Keratinocyte (primary cell): ENCODE data around the gene CRYL1. TPM values are rescaled to one million over a fixed set of nuclear protein-coding genes. Genes with fewer than 3 reads are reported as not detected.

Experiments used
- DNase-seq: peaks from one replicate; pipeline ENCODE4 v3.0.0-alpha.2; 2011; ENCODE audit warnings: low read depth, missing footprints, low spot score
- FAIRE-seq: peaks from 2 replicates; lab custom pipeline; 2011; peaks lifted over from hg19 to GRCh38; lab: Jason Lieb, UNC
- H2AFZ ChIP-seq: 2 replicates; pipeline ENCODE4 v1.6.0; 2012; ENCODE audit warnings: low read length, control low read depth, inconsistent platforms; ENCODE audit not compliant: control insufficient read depth
- H3K27ac ChIP-seq: 2 replicates; pipeline ENCODE4 v1.5.1; 2011; ENCODE audit warnings: low read length; ENCODE audit not compliant: control insufficient read depth, insufficient read depth
- H3K27me3 ChIP-seq: 3 replicates; pipeline ENCODE4 v1.6.0; 2011; ENCODE audit warnings: low read length; ENCODE audit not compliant: control insufficient read depth, insufficient read depth; ENCODE audit errors: extremely low read depth
- H3K36me3 ChIP-seq, 2 experiments: 2 replicates in 1 of 2; 3 replicates in 1 of 2; pipeline ENCODE4 v1.5.1; 2011; ENCODE audit warnings: low read length in 2 of 2, mild to moderate bottlenecking in 1 of 2; ENCODE audit not compliant: control insufficient read depth in 2 of 2, insufficient read depth in 2 of 2; ENCODE audit errors: extremely low read depth in 1 of 2
- H3K4me1 ChIP-seq: 3 replicates; pipeline ENCODE4 v1.5.1; 2011; ENCODE audit warnings: low read length; ENCODE audit not compliant: control insufficient read depth, insufficient read depth; ENCODE audit errors: extremely low read depth
- H3K4me2 ChIP-seq: 3 replicates; pipeline ENCODE4 v1.6.0; 2011; ENCODE audit warnings: low read depth, low read length; ENCODE audit not compliant: control insufficient read depth, insufficient read depth; ENCODE audit errors: extremely low read depth
- H3K4me3 ChIP-seq, 3 experiments: fragments of 200-600 bp in 1 of 3; sonication (generic) in 1 of 3; 2 replicates in 2 of 3; 3 replicates in 1 of 3; pipeline ENCODE4 v1.5.1; 2011 to 2016; ENCODE audit warnings: low read length in 3 of 3, mild to moderate bottlenecking in 3 of 3, control low read depth in 2 of 3, inconsistent platforms in 1 of 3, low read depth in 1 of 3, mixed read lengths in 1 of 3, mixed run types in 1 of 3, moderate library complexity in 1 of 3; ENCODE audit not compliant: control insufficient read depth in 2 of 3, insufficient read depth in 2 of 3; ENCODE audit errors: extremely low read depth in 1 of 3
- H3K79me2 ChIP-seq: 2 replicates; pipeline ENCODE4 v1.6.0; 2012; ENCODE audit warnings: low read length; ENCODE audit not compliant: control insufficient read depth, insufficient read depth
- H3K9ac ChIP-seq: 3 replicates; pipeline ENCODE4 v1.6.0; 2011; ENCODE audit warnings: low read length; ENCODE audit not compliant: control insufficient read depth, insufficient read depth; ENCODE audit errors: extremely low read depth
- H3K9me1 ChIP-seq: 3 replicates; pipeline ENCODE4 v1.6.0; 2011; ENCODE audit warnings: low read length; ENCODE audit not compliant: control insufficient read depth, insufficient read depth; ENCODE audit errors: extremely low read depth
- H3K9me3 ChIP-seq: 2 replicates; pipeline ENCODE4 v1.5.1; 2012; ENCODE audit warnings: low read depth, low read length; ENCODE audit not compliant: control insufficient read depth
- H4K20me1 ChIP-seq: 3 replicates; pipeline ENCODE4 v1.6.0; 2011; ENCODE audit warnings: low read length; ENCODE audit not compliant: control insufficient read depth, insufficient read depth; ENCODE audit errors: extremely low read depth
- EZH2 ChIP-seq: IDR thresholded peaks from one replicate; pipeline ENCODE4 v1.6.1; 2012; ENCODE audit warnings: inconsistent platforms, mild to moderate bottlenecking, low read length, moderate library complexity
- dilution Hi-C: fragments of 300-500 bp; cut with MboI; formaldehyde crosslinking; loops from one replicate; pipeline ENCODE4 v1.7.0; 2020; ENCODE audit warnings: low sequenced_read_pairs; ENCODE audit not compliant: extremely low pct_ligation_motif_present
- polyA plus RNA-seq, 5 experiments: library from polyadenylated mRNA; depleted of rRNA in 3 of 5; stranded (reverse) in 3 of 5; stranded (forward) in 1 of 5; unstranded in 1 of 5; fragments of >200 nt; gene quantifications; 1 replicate in 1 of 5; 2 replicates in 3 of 5; 3 replicates in 1 of 5; pipeline versions ENCODE4 v1.2.1 to v1.2.3, GENCODE V29; 2011 to 2012; ENCODE audit warnings: missing spikeins in 2 of 5, low read depth in 1 of 5, low replicate concordance in 1 of 5
- TF ChIP-seq, protein P1 (sequence below), 3 experiments: IDR thresholded peaks in 1 of 3; conservative IDR thresholded peaks in 1 of 3; optimal IDR thresholded peaks in 1 of 3; 2 replicates in 2 of 3; 3 replicates in 1 of 3; pipeline versions ENCODE3 to v1.5.1; 2011; ENCODE audit warnings: low read length in 3 of 3, mild to moderate bottlenecking in 3 of 3, moderate library complexity in 2 of 3, control low read depth in 1 of 3, inconsistent platforms in 1 of 3; ENCODE audit not compliant: insufficient read depth in 2 of 3; ENCODE audit errors: extremely low read depth in 1 of 3

Gene CRYL1
- polyA plus RNA-seq, 1 donor (not counting 4 experiments of a cell fraction or from before 2014, with no cell fraction given): 27.2 TPM

DNA sequence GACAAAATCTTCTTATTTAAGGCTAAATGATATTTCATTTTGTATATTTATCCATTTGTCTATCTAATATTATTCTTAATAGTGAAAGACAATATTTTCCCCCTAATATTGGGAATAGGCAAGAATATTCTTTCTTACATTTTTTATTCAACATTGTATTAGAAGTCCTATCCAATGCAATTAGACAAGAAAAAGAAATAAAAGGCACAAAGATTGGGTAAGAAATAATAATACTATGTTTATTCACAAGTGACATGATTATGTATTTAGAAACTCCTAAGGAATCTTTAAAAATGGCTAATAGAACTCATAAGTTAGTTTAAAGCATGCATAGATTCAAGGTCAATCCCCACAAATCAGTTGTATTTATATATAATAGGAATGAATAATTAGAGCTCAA is 11.3 kb upstream of the CRYL1 start:
- dilution Hi-C loops: no loop called here
- no peak for DNase-seq
- H3K27me3 ChIP-seq: no peaks in the 10 kb centered on the region
- no peak overlapping the region for H3K9ac ChIP-seq
- H3K9me1 ChIP-seq: no peaks in the 10 kb centered on the region
- TF ChIP-seq, protein P1, sequence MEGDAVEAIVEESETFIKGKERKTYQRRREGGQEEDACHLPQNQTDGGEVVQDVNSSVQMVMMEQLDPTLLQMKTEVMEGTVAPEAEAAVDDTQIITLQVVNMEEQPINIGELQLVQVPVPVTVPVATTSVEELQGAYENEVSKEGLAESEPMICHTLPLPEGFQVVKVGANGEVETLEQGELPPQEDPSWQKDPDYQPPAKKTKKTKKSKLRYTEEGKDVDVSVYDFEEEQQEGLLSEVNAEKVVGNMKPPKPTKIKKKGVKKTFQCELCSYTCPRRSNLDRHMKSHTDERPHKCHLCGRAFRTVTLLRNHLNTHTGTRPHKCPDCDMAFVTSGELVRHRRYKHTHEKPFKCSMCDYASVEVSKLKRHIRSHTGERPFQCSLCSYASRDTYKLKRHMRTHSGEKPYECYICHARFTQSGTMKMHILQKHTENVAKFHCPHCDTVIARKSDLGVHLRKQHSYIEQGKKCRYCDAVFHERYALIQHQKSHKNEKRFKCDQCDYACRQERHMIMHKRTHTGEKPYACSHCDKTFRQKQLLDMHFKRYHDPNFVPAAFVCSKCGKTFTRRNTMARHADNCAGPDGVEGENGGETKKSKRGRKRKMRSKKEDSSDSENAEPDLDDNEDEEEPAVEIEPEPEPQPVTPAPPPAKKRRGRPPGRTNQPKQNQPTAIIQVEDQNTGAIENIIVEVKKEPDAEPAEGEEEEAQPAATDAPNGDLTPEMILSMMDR (optimal IDR thresholded peaks at IDR 0.05 in 1 of 3, IDR thresholded peaks at IDR 0.05 in 1 of 3, conservative IDR thresholded peaks at IDR 0.05 in 1 of 3; ENCODE audit: extremely low read depth in 1 of 3, insufficient read depth in 2 of 3, low read length in 3 of 3): no peak
- no peak for TF ChIP-seq EZH2
- H3K27ac ChIP-seq: no peak overlapping the region
- no peaks in the 10 kb centered on the region for H3K79me2 ChIP-seq
- H3K9me3 ChIP-seq: no peaks in the 10 kb centered on the region
- no peaks in the 10 kb centered on the region for H3K36me3 ChIP-seq
- no peak for FAIRE-seq
- H3K4me1 ChIP-seq: no peaks in the 10 kb centered on the region
- H3K4me3 ChIP-seq: no peak overlapping the region
- H2AFZ ChIP-seq: no peak overlapping the region
- no peaks in the 10 kb centered on the region for H4K20me1 ChIP-seq
- no peak overlapping the region for H3K4me2 ChIP-seq

DNA sequence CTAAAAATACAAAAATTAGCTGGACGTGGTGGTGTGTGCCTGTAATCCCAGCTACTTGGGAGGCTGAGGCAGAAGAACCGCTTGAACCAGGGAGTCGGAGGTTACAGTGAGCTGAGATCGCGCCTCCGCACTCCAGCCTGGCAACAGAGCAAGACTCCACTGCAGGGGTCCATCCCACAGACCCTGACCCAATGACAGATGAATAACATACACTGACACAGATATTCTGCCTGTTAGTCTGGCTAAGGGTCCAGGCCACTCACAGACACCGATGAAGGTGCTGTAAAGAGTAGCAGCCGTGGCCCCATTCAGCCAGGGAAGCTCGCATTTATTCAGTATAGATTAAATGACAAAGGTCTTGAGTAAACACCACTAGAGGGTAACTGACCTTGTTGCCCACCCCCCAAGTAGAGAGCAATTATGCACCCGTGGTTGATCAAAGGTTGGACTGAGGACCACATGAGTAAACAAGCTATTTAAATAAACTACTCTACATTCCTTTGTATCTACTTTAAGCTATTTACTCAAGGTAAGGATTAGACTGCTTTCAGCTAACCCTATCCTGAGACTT is 8.5 kb upstream of the CRYL1 start:
- no peak overlapping the region for H3K4me2 ChIP-seq
- FAIRE-seq (no peak), DNase-seq (no peak)
- no peaks in the 10 kb centered on the region for H3K9me1 ChIP-seq
- dilution Hi-C loops: no loop called here
- H2AFZ ChIP-seq: no peak overlapping the region
- H3K9me3 ChIP-seq: no peaks in the 10 kb centered on the region
- no peak overlapping the region for H3K4me3 ChIP-seq
- no peak overlapping the region for H3K27ac ChIP-seq
- H3K4me1 ChIP-seq: no peaks in the 10 kb centered on the region
- no peak for TF ChIP-seq EZH2
- TF ChIP-seq, protein P1 (optimal IDR thresholded peaks at IDR 0.05 in 1 of 3, IDR thresholded peaks at IDR 0.05 in 1 of 3, conservative IDR thresholded peaks at IDR 0.05 in 1 of 3; ENCODE audit: extremely low read depth in 1 of 3, insufficient read depth in 2 of 3, low read length in 3 of 3): no peak
- H3K27me3 ChIP-seq: no peaks in the 10 kb centered on the region
- no peak overlapping the region for H3K9ac ChIP-seq
- no peaks in the 10 kb centered on the region for H4K20me1 ChIP-seq
- no peaks in the 10 kb centered on the region for H3K79me2 ChIP-seq
- no peaks in the 10 kb centered on the region for H3K36me3 ChIP-seq
